Dendritic cell treated with granulocyte-macrophage colony-stimulating factor and Interleukin-4, amounts not matched to agents 40 ng/mL and 50 ng/mL, for 4 days (primary cell): Measurements from ENCODE around the gene DHX57.
"Not testable (repeated sequence)": the region's sequence is repeated elsewhere in the genome, so short reads cannot be mapped to it uniquely, and the experiment has no call there.

ENCODE experiments used
- H3K27ac Mint-ChIP-seq: one replicate; pipeline ENCODE4 v1.8.0; 2022; ENCODE audit warnings: mild to moderate bottlenecking, mixed read lengths
- H3K27me3 Mint-ChIP-seq: one replicate; pipeline ENCODE4 v1.8.0; 2022; ENCODE audit warnings: mild to moderate bottlenecking, mixed read lengths
- H3K36me3 Mint-ChIP-seq: one replicate; pipeline ENCODE4 v1.8.0; 2022; ENCODE audit warnings: low read depth, mixed read lengths
- H3K4me1 Mint-ChIP-seq: one replicate; pipeline ENCODE4 v1.8.0; 2022; ENCODE audit warnings: low read depth, mixed read lengths
- H3K4me3 Mint-ChIP-seq: one replicate; pipeline ENCODE4 v1.8.0; 2022; ENCODE audit warnings: mild to moderate bottlenecking, moderate library complexity, mixed read lengths
- H3K9me3 Mint-ChIP-seq: one replicate; pipeline ENCODE4 v1.8.0; 2022; ENCODE audit warnings: mixed read lengths
- intact Hi-C: fragments of 100-400 bp; cut with micrococcal nuclease; formaldehyde crosslinking; loops from one replicate; pipeline ENCODE4 v1.15.0; 2022

DHX57 gene

DNA sequence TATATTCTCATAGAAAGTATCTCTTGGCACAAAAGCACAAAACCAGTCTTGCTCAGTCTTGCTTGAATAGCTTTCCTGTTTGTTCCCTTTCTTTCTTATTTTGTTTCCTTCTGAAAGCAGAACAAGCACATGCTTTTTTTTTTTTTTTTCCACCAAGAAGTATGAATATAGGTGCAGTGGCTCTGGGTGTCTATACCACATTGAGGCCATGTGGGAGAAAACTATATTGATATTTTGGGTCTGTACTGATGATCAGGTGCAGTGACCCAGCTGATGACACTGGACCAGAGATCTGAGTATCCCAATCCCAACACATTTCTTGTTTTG, 69.0 kb downstream of the DHX57 start:
- H3K4me1 Mint-ChIP-seq, result peaks cover 7% of the 10 kb centered on the region
- H3K4me3 Mint-ChIP-seq, result no peak overlapping the region
- H3K9me3 Mint-ChIP-seq, result no peaks in the 10 kb centered on the region
- no peaks in the 10 kb centered on the region for H3K27me3 Mint-ChIP-seq
- no peak overlapping the region for H3K27ac Mint-ChIP-seq
- peaks cover 37% of the 10 kb centered on the region for H3K36me3 Mint-ChIP-seq
- intact Hi-C loops, result no loop called here

DNA sequence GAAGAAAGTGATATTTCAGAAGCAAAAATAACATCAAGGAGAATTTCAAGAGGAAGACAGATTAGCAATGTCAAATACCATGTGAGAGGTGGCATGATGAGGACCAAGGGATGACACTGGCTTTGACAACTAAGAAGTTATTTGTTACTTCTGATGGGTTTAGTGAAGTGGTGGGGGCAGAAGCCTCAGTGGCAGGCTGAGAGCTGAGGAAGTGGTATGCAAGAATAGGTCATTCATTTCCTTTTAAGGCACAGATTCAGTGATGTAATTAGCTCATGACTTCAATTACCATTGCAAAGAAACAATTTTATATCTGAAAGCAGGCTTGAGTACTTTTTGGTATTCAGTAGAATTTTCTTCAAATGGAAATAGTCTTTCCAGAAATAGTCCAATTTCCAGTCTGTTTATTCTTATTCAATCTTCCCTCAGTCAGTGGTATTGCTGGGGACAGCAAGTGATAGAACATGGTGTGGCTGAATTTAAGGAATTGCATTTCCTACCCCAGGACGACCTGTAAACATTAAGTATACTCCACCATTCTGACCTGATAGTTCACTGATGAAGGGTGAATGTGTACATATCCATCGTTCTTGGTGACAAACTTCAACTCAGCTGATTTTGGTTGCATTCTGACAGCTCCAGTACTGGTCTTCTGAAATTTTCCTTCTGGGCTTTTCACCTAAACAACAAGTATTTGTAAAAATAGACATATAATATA, 69.6 kb downstream of the DHX57 start:
- Mint-ChIP-seq H3K9me3 (no peaks in the 10 kb centered on the region), H3K27ac (no peak overlapping the region), H3K27me3 (no peaks in the 10 kb centered on the region), H3K36me3 (peaks cover 32% of the 10 kb centered on the region), H3K4me3 (no peak overlapping the region), H3K4me1 (peaks cover 7% of the 10 kb centered on the region)
- intact Hi-C loops, result no loop called here

DNA sequence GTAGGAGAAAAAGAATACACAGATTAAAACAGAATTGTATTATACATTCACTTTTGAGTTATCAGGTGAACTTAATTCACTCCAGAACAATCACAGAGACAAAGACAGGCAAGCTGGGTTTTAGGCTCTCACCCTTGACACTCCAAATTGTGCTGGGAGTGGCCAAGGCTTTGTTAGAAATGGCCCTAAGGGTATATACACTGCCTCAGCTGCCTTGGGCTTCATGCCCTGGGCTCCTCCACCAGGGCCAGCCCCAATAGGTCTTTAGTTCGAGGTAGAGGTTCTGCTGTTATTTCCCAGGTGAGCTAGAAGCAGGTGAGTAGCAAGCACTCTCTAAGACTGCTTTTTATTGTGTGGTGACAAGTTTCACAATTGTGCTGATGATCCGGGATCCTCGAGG, 77.8 kb downstream of the DHX57 start:
- intact Hi-C loops, result no loop called here
- H3K4me1 Mint-ChIP-seq, result peaks cover 8% of the 10 kb centered on the region
- no peak overlapping the region for H3K27ac Mint-ChIP-seq
- H3K9me3 Mint-ChIP-seq, result no peaks in the 10 kb centered on the region
- peaks cover 39% of the 10 kb centered on the region for H3K36me3 Mint-ChIP-seq
- H3K4me3 Mint-ChIP-seq, result no peak overlapping the region
- H3K27me3 Mint-ChIP-seq, result no peaks in the 10 kb centered on the region

DNA sequence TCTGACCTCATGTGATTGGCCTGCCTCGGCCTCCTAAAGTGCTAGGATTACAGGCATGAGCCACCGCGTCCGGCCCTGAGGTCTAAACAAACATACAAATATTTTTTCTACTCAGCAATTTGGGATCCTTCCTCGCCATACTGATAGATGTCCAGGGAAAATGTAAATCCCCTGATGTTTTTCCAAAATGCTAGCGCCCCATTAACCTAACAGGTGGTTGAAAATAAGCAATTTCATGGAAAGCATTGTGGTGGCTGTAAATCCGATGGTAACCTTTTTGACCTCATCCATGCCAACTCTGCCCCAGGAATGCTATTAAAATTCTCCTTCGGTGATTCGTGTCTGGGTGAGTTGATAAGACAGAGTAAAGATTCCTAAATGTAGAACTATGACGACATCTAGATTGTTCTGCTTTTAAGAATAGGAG, 78.5 kb downstream of the DHX57 start:
- peaks cover 32% of the 10 kb centered on the region for H3K36me3 Mint-ChIP-seq
- H3K4me3 Mint-ChIP-seq, result no peak overlapping the region
- no peaks in the 10 kb centered on the region for H3K9me3 Mint-ChIP-seq
- peaks cover 8% of the 10 kb centered on the region for H3K4me1 Mint-ChIP-seq
- no peak overlapping the region for H3K27ac Mint-ChIP-seq
- intact Hi-C loops, result no loop called here
- H3K27me3 Mint-ChIP-seq, result no peaks in the 10 kb centered on the region

DNA sequence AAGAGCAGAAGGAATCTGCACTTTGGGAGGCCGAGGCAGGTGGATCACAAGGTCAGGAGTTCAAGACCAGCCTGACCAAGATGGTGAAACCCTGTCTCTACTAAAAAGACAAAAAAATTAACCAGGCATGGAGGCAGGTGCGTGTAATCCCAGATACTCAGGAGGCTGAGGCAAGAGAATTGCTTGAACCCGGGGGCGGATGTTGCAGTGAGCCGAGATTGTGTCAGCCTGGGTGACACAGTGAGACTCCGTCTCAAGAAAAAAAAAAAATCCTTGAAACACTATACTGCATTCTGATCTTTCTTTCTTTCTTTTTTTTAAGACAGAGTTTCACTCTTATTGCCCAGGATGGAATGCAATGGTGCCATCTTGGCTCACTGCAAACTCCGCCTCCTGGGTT, 80.7 kb downstream of the DHX57 start:
- H3K27ac Mint-ChIP-seq, H3K27me3 Mint-ChIP-seq: not testable (repeated sequence)

DNA sequence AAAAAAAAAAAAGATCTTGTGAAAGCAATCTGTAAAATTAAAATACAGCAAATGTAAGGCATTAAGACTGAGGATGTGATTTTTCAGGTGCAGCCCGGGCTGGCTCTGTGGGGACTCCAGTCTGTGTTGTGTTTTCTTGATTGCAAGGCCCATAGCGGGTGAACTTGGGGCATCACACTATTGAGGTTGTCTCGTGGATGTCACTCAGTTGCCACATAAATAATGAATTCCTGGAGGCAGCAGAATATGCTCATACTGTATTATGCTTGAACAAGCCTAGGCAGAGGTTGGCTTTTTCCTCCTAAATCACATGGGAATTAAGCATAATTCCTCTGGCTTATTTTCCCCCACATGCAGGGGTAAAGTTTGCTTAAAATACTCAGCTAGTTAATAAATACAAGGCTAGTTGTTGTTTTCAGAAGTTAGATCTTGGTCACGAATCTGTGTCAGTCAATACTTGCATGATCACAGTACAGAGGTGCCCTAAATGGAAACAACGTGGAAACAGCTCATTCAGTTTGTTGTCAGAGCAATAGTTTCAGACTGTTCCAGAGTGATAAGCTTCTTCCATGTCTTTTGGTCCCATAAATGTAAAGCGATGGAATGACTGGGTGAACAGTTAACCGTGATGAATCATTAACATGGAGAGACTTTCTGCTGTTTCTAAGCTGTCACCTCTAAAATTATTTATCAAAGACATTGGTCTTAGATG, 81.3 kb downstream of the DHX57 start:
- H3K36me3 Mint-ChIP-seq, result peaks cover 24% of the 10 kb centered on the region
- intact Hi-C loops, result no loop called here
- H3K4me3 Mint-ChIP-seq, result no peak overlapping the region
- no peak overlapping the region for H3K27ac Mint-ChIP-seq
- no peaks in the 10 kb centered on the region for H3K9me3 Mint-ChIP-seq
- no peaks in the 10 kb centered on the region for H3K27me3 Mint-ChIP-seq
- peaks cover 8% of the 10 kb centered on the region for H3K4me1 Mint-ChIP-seq

More for the DNA sequence above, 80.7 kb downstream of the DHX57 start:
- H3K4me3 Mint-ChIP-seq, H3K9me3 Mint-ChIP-seq, intact Hi-C loops, H3K4me1 Mint-ChIP-seq: not testable (repeated sequence)
- H3K36me3 Mint-ChIP-seq, result peaks cover 26% of the 10 kb centered on the region

DNA sequence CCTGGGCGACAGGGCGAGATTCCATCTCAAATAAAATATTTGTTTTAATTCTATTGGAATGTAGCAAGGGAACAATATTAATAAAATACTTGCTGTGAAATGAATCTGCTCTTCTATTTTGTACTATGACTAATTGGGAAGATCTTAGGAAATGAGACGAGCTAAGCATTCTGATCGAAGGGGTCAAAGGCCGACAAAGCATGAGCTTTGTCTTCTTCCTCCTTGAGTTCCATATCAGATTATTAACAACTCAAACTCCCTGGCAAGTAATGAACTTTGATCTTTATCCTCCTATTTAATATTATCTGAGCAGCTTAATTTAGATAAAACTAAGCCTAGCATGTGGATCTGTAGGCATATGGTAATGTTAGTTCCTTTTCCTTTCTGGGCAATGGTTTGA, 82.2 kb downstream of the DHX57 start:
- H3K27me3 Mint-ChIP-seq, result no peaks in the 10 kb centered on the region
- peaks cover 8% of the 10 kb centered on the region for H3K4me1 Mint-ChIP-seq
- H3K9me3 Mint-ChIP-seq, result no peaks in the 10 kb centered on the region
- peaks cover 15% of the 10 kb centered on the region for H3K36me3 Mint-ChIP-seq
- no peak overlapping the region for H3K27ac Mint-ChIP-seq
- H3K4me3 Mint-ChIP-seq, result no peak overlapping the region
- intact Hi-C loops, result no loop called here

DNA sequence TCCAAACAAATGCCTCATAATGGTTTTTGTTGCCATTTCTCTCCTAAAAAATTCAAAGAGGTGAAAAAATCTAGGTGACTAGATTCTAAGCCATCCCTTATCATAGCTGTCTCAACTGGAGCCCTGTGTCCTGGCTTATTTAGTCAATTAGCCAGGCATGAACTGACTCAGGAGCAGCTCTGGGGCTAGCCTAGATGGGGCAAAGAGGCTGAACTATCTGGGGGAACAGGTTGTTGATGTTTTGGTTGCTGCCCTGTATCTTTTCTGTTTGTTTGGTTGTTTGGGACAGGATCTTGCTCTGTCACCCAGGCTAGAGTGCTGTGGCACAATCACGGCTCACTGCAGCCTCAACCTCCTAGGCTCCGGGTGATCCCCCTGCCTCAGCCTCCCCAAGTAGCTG, 83.0 kb downstream of the DHX57 start:
- intact Hi-C loops, result no loop called here
- no peak overlapping the region for H3K27ac Mint-ChIP-seq
- peaks cover 8% of the 10 kb centered on the region for H3K36me3 Mint-ChIP-seq
- H3K27me3 Mint-ChIP-seq, result no peaks in the 10 kb centered on the region
- no peak overlapping the region for H3K4me3 Mint-ChIP-seq
- H3K4me1 Mint-ChIP-seq, result peaks cover 8% of the 10 kb centered on the region
- H3K9me3 Mint-ChIP-seq, result no peaks in the 10 kb centered on the region

DNA sequence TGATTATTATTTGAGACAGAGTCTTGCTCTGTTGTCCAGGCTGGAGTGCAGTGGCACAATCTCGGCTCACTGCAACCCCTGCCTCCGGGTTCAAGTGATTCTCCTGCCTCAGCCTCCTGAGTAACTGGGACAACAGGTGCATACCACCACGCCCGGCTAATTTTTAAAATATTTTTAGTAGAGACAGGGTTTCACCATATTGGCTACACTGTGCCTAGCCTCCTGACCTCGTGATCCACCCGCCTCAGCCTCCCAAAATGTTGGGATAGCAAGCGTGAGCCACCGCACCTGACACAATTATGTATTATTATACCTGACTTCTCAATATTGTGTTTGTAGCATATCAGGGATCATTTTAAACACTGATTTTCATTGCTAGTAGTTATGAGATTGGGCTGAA, 83.4 kb downstream of the DHX57 start:
- intact Hi-C loops, H3K9me3 Mint-ChIP-seq, H3K4me3 Mint-ChIP-seq, H3K4me1 Mint-ChIP-seq, H3K36me3 Mint-ChIP-seq, H3K27me3 Mint-ChIP-seq, H3K27ac Mint-ChIP-seq: not testable (repeated sequence)

DNA sequence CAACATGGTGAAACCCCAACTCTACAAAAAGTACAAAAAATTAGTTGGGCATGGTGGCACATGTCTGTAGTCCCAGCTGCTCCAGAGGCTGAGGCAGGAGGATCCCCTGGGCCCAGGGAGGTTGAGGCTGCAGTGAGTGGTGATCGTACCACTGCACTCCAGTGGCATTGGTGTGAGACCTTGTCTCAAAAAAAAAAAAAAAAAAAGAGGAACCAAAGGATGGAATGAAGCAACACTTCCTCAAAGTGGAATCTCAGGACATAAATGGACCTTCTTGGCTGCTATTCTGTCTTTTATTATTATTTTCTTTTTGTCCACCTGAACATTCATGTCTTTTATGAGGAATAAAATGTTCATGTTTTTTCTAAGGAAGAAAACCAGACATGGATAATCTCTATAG, 84.0 kb downstream of the DHX57 start:
- H3K4me1 Mint-ChIP-seq, result peaks cover 8% of the 10 kb centered on the region
- intact Hi-C loops, result no loop called here
- H3K4me3 Mint-ChIP-seq, result no peak overlapping the region
- no peak overlapping the region for H3K27ac Mint-ChIP-seq
- no peaks in the 10 kb centered on the region for H3K27me3 Mint-ChIP-seq
- H3K9me3 Mint-ChIP-seq, result no peaks in the 10 kb centered on the region
- H3K36me3 Mint-ChIP-seq, result no peaks in the 10 kb centered on the region

DNA sequence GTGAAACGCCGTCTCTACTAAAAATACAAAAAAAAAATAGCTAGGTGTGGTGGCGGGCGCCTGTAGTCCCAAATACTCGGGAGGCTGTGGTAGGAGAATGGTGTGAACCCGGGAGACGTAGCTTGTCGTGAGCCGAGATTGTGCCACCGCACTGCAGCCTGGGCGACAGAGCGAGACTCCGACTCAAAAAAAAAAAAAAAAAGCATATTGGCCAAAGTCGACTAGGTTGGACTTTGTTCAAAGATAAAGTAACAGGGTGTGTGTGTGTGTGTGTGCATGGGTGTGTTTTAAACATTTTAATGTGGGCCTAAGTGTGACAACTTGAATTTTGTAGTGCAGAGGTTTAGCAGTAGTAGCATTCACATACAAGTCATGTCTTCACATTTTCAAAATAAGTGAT, 86.0 kb downstream of the DHX57 start:
- peaks cover 8% of the 10 kb centered on the region for H3K4me1 Mint-ChIP-seq
- peak overlapping the region; percentile 64 for H3K27ac Mint-ChIP-seq
- no peak overlapping the region for H3K4me3 Mint-ChIP-seq
- no peaks in the 10 kb centered on the region for H3K27me3 Mint-ChIP-seq
- no peaks in the 10 kb centered on the region for H3K9me3 Mint-ChIP-seq
- intact Hi-C loops, result no loop called here
- H3K36me3 Mint-ChIP-seq, result no peaks in the 10 kb centered on the region

DNA sequence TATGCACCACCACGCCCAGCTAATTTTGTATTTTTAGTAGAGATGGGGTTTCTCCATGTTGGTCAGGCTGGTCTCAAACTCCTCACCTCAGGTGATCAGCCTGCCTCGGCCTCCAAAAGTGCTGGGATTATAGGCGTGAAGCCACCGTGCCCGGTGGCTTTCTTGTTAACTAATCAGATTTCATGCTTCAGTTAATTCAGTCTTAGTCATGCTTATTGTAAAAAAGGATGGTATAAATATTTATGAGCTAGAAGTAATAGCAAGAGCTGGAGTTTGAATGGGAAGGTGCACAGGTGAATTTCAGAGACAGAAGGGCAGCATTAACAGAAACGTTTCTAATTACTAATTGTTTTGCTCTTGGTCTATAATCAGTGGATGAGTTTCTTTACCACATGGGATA, 87.4 kb downstream of the DHX57 start:
- intact Hi-C loops, result no loop called here
- Mint-ChIP-seq H3K27ac (no peak overlapping the region), H3K4me3 (no peak overlapping the region), H3K27me3 (no peaks in the 10 kb centered on the region), H3K36me3 (no peaks in the 10 kb centered on the region), H3K9me3 (no peaks in the 10 kb centered on the region), H3K4me1 (no peaks in the 10 kb centered on the region)

DNA sequence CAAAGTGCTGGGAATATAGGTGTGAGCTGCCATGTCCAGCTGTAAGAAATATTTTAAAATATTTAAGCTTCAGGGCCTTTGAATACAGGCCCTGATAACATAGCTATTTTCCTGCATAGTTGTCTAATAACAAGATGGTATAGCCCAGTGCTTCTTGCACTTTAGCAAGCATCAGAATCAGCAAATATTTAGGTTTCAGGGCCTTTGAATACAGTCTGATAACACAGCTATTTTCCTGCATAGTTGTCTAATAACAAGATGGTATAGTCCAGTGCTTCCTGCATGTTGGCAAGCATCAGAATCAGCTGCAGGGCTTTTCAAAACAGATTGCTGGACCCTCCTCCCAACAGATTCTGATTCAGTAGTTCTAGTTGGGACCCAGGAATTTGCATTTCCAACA, 92.1 kb downstream of the DHX57 start:
- no peaks in the 10 kb centered on the region for H3K4me1 Mint-ChIP-seq
- H3K9me3 Mint-ChIP-seq, result no peaks in the 10 kb centered on the region
- no peak overlapping the region for H3K27ac Mint-ChIP-seq
- intact Hi-C loops, result no loop called here
- H3K36me3 Mint-ChIP-seq, result peaks cover 25% of the 10 kb centered on the region
- no peaks in the 10 kb centered on the region for H3K27me3 Mint-ChIP-seq
- H3K4me3 Mint-ChIP-seq, result no peak overlapping the region

DNA sequence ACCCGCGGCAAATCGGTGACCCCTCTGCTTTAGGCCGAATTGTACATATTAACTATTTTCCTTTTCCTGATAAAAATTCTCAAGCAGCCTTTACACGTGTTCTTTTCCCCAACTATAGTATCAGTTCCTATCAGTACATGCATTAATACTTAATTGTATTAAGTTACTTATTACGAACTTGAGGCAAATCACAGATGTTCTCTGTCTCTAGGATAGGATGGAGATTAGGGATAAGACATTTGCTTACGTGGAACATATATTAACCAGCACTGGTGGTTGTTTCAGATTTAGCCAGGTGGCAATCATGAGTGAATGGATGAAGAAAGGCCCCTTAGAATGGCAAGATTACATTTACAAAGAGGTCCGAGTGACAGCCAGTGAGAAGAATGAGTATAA, 97.0 kb downstream of the DHX57 start:
- no peaks in the 10 kb centered on the region for H3K9me3 Mint-ChIP-seq
- H3K27ac Mint-ChIP-seq, result peak overlapping the region; percentile 86
- peak overlapping the region; percentile 92 for H3K4me3 Mint-ChIP-seq
- peaks cover 33% of the 10 kb centered on the region for H3K36me3 Mint-ChIP-seq
- peaks cover 21% of the 10 kb centered on the region for H3K27me3 Mint-ChIP-seq
- peaks cover 21% of the 10 kb centered on the region for H3K4me1 Mint-ChIP-seq
- intact Hi-C loops, result loop anchor here (10.0 kb wide), 1 partner anchor 96 kb away; the partner anchor contains the start of genes DHX57 and MORN2

DNA sequence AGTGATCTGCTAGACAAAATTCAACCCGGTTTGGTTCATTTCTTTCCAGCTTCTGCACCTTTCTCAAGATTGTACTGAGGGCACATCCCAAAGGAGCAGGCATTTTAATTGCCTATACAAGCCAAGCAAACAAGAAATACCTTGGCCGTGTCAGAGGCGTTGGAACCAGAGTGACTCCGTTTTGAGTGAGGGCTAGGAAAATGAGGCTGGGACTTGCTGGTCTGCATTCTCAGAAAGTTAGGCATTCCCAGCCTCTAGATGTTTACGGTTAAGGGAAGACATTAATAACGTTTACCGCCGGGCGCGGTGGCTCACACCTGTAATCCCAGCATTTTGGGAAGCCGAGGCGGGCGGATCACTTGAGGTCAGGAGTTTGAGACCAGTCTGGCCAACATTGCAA, 99.2 kb downstream of the DHX57 start:
- Mint-ChIP-seq H3K9me3 (no peaks in the 10 kb centered on the region), H3K36me3 (peaks cover 24% of the 10 kb centered on the region), H3K4me1 (peaks cover 21% of the 10 kb centered on the region), H3K27me3 (peaks cover 23% of the 10 kb centered on the region), H3K27ac (no peak overlapping the region), H3K4me3 (no peak overlapping the region)
- intact Hi-C loops, result loop anchor here (10.0 kb wide), 1 partner anchor 98 kb away; the partner anchor contains the start of genes DHX57 and MORN2
